UCSD-AML1 (cell line): ENCODE data around the gene ST8SIA6.
"Not testable (repeated sequence)": the region's sequence is repeated elsewhere in the genome, so short reads cannot be mapped to it uniquely, and the experiment has no call there.

Source experiments
- DNase-seq: peaks from one replicate; lab custom pipeline; 2025; ENCODE audit not compliant: unreplicated experiment; lab: John Stamatoyannopoulos, UW

Gene ST8SIA6

DNA sequence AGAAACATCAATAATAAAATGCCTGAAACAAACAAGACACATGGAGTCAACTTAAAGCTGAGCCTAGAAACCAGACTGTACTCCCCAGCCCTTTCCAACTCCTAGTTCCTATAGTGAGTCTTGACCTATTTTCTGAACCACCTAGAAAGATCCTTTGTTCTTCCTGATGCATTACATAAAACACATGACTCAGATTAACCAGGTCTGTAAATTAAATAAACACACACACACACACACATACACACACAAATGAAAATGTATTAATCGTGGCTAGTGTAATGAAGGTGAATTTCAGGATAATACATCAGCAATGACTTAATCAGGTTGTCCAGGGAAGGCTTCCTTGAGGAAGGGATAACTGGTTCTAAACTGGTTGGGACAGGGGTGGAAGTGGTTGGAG is 104.7 kb downstream of the ST8SIA6 start:
- DNase-seq, result no peak

DNA sequence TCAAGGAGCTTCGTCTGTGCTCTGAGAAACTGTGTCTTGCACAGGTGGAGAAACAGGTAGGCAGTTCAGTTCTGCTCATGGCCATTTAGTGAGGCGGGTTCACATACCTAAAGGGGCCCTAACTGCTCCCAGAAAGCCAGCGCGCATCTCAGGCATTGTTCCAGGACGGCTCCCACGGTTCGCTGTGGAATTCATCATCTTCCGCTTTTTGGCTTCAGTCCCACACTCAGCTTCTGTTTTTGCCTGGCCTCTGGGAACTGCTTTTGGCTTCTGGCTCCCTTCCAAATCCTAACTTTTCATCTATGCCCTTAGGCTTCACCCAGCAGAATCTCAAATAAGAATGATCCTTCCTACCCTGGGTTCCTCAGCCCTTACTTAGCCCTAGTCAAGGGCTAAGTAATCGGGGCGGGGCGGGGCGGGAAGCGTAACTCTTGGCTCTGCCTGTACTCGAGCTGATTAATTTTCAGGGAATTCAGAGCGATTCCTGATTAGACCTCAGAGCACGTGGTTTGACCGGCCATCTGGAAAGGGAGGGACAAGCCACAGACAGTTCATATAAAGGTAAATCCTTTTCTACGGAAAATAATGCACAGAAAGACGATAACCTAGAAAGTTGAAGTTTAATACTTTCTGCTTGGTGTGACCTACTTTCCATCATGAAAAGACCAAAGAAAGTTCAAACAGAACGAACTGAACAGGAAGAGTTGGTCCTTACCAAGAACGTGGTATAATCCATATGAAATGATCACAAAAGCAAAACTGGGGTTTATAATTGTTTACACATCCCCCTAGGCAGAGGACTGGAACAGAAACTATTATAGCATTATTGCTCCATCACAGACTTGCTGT is 105.7 kb downstream of the ST8SIA6 start:
- DNase-seq, result no peak

DNA sequence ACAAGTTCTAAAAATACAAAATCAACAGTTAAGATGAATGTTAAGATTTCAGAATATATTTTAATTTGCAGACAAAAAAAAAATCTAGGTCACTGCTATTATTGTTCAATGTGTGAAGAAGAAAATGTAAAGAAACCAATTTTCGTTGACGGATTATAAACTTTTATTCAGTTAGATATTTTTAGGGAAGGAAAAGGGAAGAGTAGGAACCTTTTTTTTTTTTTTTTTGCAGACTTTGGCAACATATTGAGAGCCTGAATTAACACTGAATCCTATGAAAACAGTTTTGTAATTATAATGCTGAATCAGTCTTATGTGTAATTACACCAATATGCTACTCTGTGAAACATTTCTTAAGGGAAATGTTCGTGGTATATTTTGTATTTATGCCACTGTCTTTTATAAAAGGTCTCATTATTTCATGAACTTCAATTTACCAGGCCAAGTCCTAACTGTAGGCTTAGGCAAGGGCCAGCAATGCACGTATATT is 106.3 kb downstream of the ST8SIA6 start:
- no peak for DNase-seq

DNA sequence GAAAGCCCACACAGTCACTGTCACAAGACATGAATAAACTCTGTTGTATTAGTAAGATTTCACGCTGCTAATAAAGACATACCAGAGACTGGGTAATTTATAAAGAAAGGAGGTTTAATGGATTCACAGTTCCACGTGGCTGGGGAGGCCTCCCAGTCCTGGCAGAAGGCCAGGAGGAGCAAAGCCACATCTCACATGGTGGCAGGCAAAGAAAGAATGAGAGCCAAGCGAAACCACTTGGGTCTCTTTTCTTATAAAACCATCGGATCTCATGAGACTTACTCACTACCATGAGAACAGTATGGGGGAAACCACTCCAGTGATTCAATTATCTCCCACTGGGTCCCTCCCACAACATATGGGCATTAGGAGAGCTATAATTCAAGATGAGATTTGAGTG is 110.2 kb downstream of the ST8SIA6 start:
- no peak for DNase-seq

DNA sequence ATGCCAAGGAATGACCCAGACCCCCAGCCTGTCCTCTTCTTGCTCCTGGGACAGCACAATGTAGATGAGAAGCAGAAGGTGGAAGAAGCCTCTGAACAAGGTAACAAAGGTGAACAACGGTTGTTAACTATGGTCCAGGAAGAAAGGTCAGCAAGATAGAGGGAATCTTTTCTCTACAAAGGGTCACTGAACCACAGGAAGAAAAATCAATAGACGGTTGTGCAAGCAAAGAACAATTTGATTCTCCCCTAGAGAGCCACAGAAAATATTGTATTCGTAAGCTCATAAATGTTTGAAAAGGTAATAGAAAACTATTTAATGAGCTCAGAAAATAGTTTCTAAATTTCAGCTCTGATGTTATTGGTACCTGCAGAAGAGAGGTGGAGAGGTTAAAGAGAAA is 111.3 kb downstream of the ST8SIA6 start:
- no peak for DNase-seq

DNA sequence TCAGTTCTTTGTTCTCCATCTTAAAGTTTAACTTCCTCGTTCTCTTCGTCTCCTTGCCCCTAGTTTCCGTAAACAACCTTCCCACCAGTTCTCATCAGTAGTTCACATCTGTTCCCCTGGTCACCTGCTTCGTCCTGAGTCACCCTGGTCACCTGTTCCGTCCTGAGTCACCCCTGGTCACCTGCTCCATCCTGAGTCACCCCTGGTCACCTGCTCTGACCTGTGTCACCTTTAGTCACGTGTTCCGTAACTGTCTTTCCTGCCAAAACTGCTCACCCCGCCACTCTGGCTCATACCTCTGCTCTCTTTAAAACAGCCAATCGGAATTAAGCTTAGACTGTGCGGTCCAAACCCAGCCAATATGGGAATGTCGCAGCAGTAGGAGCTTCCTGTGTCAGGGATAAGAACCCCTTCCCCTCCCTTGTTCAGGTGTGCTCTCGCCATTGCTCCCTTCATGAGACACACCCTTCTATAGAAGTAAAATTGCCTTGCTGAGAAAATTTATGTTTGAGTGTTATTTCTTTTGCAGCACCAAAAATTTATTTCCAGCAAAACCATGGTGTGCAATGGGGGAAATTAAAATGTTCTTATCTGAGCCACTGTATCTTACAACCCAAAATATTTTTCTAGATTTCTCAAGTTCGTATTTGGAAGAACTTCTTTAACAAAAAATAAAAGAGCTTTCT is 114.1 kb downstream of the ST8SIA6 start:
- no peak for DNase-seq

DNA sequence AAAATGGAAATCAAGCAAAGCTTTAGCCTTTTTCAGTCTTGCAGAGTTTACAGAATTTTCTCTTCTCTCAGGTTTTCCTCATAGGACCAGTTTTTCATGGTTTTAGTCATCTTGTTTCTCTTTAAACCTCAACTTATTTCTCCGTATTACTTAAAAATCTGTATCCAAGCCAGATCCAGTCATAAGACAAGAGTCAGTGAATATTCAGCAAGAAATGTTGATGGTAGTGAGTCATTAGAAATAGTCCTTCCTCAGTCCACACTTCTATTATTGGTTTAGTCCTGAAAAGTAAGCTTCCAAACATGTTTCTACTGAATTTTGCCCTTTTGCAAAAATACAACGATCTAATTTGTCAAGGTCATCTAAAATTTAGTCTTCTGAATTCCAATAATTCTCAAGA is 119.3 kb downstream of the ST8SIA6 start:
- no peak for DNase-seq

DNA sequence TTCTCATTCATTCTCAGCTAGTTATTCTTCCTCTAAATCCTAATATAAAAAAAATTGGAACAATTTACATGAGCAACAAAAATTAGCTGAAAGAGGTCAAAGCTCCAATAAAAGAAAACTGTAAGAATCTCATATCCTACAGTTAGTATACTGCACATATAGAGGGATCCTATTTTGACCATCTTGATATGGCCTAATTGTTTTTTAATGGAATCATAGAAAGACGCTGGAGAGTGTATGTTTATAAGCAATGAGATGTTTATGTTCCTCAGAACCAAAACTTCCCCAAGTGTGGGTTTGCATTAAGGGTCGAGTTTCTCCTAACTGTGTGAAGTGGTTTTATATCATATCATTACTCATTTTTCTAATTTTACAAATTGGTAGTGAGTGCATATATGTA is 123.9 kb downstream of the ST8SIA6 start:
- no peak for DNase-seq

DNA sequence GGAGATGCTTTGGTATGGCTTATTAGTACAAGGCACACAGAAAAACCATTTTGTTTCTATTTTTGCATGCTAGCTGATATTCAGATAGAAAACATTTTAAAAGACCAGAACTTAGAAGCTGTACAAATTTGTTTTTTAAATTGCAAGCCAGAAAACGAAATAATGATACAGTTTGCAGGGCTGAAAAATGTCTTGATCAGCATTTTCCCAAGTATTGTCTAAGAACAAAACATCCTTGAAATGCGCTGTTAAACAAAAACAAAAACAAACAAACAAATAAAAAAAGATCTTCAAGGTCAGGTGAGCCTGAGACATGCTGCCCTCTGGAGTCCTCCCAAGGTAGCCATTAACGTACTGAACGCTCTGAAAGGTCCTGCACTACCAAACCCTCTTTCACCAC is 128.0 kb downstream of the ST8SIA6 start:
- DNase-seq, result no peak

DNA sequence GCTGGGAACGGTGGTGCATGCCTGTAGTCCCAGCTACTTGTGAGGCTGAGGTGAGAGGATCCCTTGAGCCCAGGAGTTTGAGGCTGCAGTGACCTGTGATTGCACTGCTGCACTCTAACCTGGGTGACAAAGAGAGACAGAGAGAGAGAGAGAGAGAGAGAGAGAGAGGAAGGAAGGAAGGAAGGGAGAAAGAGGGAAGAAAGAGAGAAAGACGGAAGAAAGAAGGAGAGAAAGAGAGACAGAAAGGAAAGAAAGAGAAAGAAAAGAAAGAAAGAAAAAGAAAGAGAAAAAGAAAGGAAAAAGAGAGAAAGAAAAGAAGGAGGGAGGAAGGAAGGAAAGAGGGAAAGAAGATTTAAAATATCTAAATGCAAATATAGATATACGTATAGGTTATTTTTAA is 132.4 kb downstream of the ST8SIA6 start:
- not testable (repeated sequence) for DNase-seq

DNA sequence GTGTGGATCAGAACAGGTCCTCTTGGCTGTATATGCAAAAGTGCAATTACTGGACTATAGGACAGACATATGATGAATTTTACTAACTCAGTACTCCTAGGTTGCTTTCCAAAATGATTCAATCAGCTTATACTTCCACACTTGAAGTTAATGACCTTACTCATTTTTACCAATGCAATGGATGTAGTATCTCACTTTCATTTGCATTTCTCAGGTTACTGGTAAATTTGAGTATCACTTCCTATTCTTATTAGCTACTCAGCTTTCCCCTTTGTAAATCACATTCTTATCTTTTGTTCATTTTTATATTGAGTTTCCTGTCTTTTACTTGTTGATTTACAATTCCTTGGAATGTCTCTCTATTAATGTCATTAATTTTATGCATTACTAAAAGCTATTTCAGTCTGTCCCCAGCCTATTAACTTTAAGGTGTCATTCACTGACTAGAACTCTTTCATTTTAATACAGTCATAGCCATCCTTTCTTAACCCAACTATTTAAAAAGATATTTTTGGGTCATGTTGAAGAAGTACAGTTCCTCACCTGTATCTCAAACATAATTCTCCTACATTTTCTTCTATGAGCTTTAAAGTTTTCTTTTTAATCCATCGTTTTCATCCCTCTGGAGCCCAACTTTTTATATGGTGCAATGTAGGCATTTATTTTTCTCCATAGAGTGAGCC is 137.8 kb downstream of the ST8SIA6 start:
- no peak for DNase-seq

DNA sequence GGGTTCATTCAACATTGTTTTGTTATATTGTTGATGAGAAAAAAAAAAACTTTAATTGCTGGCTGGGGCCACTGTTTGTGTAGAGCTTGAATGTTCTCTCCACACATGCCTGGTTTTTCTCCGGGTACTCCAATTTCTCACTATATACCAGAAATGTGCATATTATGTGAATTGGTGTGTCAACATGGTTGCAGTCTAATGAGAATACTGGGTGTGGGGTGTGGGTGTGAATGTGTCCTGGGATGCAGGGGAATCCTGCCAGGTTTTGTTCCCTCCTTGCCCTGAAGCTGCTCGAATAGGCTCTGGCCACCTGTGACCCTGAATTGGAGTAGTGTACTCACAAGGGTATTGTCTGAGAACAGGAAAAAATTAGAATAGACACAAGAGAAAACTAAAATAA is 145.0 kb downstream of the ST8SIA6 start:
- no peak for DNase-seq

DNA sequence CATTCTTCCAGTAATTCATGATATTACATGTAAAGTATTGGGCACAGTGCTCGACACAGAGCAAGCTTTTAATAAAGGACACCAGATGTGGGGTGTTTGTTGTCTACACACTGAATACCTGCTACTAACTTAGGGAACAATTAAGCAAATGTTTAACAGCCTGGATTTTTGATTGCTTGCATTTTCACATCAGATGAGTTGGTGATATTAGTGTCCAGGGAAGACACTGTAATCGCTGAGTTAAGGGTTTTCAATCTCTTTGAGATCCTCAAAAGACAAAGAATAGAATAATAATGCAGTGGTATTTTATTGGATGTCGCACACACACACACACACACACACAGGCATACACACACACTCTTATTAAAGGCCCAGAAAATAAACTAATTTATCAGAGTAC is 147.3 kb downstream of the ST8SIA6 start:
- DNase-seq, result no peak

DNA sequence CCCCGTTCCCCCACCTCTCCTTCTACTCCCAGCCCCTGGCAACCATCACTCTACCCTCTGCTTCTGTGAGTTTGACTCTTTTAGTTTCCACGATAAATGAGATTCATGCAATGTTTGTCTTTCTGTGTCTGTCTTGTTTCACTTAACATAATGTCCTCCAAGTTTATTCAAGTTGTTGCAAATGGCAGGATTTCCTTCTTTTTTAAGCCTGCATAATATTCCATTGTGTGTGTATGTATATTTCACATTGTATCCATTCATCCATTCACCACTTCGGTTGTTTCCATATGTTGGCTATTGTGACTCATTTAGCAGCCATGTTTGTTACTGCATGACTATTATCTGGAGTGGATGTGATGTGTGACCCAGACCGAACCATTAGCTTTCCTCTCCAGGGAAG is 162.0 kb downstream of the ST8SIA6 start:
- no peak for DNase-seq

DNA sequence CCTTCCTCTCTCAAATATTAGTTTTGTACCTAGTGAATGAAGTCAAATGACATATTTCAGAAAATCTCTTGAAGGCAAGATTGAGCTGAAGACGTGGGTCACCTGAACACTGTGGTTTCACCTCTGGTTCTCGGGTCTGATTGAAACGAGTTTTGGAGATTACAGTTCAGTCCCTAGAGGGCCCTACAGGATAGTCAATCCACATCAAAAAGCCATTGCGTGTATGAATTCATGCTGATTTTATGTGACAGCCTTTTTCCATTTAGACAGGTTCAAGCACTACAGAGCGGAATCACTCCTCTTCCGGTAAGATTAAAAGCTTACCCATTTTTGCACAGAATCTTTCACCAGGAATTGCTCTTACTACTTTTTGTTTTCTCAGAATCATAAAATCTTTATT is 164.2 kb downstream of the ST8SIA6 start:
- no peak for DNase-seq

DNA sequence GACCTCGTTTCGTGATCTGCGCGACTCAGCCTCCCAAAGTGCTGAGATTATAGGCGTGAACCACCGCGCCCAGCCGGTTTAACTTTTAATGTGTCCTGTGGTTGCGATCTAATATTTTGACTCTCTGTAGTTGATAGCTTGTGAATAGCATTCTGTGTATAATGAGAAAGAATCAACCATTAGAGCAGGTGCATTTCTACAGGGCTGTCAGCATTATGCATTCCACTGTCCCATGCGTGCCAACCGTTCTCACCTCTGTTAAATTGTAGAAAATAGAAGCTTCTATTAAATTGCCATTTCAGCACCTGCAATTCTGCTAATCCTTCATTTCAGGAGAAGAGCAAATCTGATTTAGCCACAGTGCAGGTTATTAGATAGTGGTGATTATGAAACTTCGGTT is 164.6 kb downstream of the ST8SIA6 start:
- no peak for DNase-seq

DNA sequence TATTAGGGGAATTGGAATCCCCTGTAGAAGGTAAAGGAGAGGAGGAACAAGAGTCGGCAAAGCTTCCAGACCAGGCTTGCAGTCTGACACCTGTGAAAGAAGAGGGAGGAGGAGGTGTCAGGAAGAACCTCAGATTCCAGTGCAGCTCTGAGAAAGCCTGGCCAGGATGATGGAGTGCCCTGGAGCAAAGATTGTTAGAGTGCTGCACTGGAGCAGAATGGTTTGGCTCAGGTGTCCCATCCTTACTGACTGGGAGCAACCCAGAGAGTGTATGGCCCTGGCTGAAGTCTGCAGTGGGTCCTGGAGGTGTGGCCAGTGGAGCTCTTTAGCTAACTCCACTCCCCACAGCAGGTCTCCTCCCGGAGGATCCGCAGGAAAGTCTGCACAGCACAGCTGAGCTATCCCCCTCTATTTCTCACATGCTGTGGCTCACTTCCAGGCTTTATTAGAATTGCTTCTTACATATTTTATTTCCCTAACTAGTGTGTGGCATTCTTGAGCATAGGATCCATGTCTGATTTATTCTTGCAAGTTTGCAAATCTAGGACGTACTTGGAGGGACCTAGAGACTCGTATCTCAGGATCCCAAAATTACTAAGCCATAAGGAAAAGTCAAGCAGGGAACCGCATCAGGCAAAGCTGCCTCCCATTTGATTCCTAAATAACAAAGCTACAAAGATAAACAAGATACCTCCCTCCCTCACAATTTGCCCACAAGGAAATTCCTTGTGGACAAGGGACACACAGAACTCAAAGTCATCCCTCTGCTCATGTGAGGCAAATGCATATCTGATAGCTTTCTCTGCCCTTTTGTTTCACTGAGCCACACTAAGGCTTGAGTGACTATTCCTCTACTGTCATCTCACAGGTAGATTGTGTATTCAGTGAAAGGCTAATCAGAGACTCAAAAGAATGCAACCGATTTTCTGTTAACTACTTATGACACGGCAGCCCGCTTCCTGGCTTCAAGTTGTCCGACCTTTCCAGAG is 167.5 kb downstream of the ST8SIA6 start:
- DNase-seq, result no peak

DNA sequence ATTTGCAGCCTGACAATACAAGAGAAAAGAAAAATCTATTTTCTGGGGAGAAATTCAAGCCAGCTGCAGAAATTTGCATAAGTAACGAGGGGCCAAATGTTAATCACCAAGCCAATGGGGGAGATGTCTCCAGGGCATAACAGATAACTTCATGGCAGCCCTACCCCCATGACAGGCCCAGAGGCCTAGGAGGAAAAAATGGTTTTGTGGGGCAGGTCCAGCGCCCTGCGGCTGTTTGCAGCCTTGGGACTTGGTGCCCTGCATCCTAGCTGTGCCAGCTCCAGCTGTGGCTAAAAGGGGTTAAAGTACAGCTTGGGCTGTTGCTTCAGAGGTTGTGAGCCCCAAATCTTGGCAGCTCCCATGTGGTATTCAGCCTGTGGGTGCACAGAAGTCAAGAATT is 172.1 kb downstream of the ST8SIA6 start:
- no peak for DNase-seq

DNA sequence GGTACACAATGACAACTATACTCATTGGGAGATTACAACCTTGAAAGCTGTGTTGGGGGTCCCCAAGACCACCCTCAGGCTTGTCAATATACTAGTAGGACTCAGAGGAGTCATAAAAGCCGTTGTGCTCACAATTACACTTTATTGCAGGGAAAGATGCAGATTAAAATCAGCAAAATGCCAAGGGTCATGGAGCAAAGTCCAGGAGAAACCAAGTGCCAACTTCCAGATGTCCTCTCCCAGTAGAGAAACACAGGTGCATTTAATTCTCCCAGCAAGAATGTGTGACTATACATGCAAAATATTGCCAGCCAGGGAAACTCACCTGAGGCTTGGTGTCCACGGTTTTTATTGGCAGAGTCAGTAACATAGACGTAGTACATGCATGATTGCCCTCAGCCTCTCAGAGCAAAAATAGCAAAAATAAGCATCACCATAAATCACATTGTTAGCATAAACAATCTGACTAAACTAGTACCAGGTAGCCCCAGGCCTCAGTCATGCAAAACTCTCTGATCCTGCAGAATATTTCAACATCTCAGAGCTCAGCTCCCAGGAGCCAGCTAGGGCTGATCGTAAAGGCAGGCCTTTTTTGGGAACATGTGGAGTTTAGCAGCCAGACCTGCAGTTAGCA is 175.7 kb downstream of the ST8SIA6 start:
- no peak for DNase-seq

DNA sequence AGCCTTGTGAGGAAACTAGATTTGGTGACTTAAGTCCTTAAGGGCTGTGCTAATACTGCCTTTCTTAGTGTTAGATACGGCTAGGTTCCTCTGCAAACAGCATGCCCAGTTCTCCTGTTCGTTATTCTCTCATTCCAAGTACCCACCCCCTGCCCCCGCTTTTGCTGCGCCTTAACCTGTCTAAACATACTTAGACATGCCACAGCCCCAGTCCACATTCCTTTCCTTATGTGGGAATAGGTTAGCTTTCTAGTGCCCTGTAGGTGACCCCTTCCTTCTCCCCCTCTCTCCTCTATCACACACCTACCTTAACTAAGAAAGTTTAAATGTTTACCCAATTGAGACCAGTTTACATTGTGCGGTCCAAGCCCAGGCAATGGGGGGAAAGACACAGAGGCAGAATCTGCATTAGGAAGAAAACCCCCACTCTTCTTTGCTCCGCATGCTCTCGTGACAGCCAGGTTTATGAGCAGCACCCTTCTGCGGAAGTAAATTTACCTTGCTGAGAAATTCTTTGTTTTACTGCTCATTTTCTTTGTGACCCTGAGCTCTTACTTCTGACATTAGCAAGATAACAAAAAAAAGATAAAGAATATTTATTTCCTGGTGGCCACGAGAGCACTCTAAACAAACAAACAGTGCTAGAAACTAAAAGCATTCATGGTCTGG is 177.5 kb downstream of the ST8SIA6 start:
- DNase-seq, result no peak
